SU-DHL-6 (cell line): ENCODE results near the gene ACTR6.

Experiments
- EZH2phosphoT487 ChIP-seq: fragments of 200-600 bp; sonication (generic), shearing (Covaris generic); conservative IDR thresholded peaks from 2 replicates; pipeline ENCODE4 v1.6.1; 2018; ENCODE audit warnings: mild to moderate bottlenecking, antibody characterized with exemption, low read length, moderate library complexity, mixed read lengths
- TF ChIP-seq, protein P1 (sequence below): fragments of 200-600 bp; sonication (generic); IDR thresholded peaks from one replicate; pipeline ENCODE4 v1.5.1; 2017; ENCODE audit warnings: antibody characterized with exemption, mild to moderate bottlenecking, low read length, moderate library complexity; ENCODE audit not compliant: insufficient read depth, poor library complexity, severe bottlenecking

DNA sequence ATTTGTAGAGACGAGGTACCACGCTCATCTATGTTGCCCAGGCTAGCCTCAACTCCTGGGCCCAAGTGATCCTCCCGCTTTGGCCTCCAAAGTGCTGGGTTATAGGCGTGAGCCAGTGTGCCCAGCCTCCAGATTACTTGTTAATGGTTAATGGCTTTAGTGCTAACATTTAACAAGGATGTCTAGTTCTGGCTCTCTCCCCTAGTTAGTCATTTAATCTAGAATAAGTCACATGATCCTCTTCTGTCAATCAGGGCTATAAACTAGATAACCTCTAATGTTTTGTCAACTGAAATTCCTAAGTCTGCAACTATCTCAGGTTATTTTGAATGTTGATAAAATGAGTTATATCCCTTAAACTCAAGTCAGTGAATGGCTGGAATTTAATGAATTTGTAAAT is 15.7 kb downstream of the ACTR6 start:
- TF ChIP-seq, protein P1, sequence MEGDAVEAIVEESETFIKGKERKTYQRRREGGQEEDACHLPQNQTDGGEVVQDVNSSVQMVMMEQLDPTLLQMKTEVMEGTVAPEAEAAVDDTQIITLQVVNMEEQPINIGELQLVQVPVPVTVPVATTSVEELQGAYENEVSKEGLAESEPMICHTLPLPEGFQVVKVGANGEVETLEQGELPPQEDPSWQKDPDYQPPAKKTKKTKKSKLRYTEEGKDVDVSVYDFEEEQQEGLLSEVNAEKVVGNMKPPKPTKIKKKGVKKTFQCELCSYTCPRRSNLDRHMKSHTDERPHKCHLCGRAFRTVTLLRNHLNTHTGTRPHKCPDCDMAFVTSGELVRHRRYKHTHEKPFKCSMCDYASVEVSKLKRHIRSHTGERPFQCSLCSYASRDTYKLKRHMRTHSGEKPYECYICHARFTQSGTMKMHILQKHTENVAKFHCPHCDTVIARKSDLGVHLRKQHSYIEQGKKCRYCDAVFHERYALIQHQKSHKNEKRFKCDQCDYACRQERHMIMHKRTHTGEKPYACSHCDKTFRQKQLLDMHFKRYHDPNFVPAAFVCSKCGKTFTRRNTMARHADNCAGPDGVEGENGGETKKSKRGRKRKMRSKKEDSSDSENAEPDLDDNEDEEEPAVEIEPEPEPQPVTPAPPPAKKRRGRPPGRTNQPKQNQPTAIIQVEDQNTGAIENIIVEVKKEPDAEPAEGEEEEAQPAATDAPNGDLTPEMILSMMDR = no peak
- no peak for TF ChIP-seq EZH2phosphoT487
